GM21367 (cell line): ENCODE results near the gene MCF2L.
"Not testable (repeated sequence)": the region's sequence is repeated elsewhere in the genome, so short reads cannot be mapped to it uniquely, and the experiment has no call there.

Source experiments
- ATAC-seq: cut with Tn5 transposase; IDR thresholded peaks from one replicate; pipeline ENCODE4 v1.9.1; 2021; ENCODE audit not compliant: unreplicated experiment

MCF2L gene

DNA sequence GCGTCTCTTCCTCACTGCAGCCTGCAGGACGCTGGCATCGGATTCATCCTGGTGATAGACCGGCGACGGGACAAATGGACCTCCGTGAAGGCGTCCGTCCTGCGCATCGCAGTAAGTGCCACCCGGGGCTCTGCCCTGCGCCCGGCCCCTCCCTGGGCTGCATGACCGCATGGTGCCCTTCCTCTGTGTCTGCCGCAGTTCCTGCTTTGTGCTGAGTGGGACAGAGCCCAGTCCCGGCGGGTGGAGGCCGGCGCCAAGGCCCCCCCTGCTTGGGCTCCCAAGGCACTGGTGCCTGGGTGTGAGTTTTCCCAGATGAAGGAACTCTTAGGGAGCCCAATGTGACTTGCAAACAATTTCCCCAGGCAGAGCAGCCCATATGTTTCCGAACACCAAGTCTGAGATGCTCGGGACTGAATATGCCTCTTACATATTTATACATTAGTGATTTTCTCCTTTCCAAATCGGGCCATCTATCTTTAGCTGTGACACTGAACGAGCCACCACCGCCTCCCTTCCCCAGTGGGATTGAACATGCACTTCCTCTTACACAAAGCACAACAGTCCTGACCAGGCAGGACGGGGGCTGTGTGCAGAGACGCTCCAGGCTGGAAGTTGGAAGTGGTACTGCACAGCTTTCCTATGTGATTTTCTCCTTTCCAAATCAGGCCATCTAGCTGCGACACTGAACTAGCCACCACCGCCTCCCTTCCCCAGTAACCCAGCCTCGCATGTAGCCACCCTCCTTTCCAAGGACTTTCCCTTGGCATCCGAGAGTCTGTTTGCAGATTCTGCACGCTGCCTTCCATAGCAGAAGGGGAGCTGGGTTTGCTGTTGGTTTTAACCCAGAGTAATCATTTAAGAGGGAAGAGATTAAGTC lies 76.5 kb downstream of the MCF2L start:
- ATAC-seq: no peak

DNA sequence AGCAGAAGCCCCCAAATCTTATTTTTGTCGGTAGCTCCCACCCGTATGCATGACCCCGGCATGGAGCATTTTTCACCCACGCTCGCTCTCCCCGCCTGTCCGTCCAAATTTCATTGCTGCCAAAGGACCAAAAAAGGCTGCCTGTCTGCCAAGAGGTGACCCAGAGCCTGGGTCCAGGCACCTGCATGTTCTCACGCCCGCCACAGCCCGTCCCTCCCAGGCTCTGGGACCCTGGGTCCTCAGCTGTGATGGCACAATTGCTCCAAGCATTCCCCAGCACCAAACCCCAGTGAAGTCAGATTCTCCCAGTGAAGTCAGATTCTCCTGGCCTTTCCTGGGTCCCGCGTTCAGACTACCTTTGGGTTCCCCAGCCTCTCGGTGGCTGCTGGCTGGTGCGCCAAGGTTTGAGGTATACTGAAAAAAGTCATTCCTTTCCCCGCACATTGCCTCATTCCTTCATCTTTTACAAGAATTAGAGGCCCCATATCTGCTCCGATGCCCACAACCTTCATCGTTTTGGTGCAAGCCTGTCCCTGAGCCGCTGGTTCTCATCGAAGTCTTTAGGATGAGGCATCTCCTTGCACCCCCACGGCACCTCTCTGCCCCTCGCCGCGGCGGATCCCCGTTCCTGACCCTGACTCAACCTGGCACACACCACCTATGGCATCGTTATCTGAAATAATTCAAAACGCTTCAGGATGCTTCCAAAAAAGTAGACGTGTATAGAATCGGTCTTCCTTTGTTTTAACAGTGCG lies 77.3 kb downstream of the MCF2L start:
- ATAC-seq: no peak

DNA sequence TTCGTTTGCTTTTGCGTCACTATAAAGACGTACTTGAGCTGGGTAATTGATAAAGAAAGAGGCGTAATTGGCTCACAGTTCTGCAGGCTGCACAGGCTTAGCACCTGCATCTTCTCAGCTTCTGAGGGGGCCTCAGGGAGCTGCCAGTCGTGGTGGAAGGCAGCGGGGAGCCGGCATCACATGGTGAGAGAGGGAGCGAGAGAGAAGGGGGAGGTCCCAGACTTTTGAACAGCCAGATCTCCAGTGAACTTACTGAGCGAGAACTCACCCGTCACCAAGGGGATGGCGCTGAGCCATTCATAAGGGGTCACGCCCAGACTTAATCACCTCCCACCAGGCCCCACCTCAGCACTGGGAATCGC lies 77.8 kb downstream of the MCF2L start:
- ATAC-seq: no peak

DNA sequence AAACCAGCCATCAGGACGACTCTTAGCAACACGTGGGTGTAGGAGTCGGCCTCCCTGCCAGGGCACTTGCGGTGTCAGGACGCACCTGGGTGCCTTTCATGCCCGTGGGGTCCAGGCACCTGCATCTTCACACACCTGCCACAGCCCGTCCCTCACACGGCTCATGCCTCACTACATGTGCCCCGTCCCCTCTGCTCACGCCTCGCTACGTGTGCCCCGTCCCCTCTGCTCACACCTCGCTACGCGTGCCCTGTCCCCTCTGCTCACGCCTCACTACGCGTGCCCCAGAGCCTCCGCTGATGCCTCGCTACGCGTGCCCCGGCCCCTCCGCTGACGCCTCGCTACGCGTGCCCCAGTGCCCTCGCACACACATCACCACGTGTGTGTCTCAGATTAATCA lies 78.6 kb downstream of the MCF2L start:
- no peak for ATAC-seq

DNA sequence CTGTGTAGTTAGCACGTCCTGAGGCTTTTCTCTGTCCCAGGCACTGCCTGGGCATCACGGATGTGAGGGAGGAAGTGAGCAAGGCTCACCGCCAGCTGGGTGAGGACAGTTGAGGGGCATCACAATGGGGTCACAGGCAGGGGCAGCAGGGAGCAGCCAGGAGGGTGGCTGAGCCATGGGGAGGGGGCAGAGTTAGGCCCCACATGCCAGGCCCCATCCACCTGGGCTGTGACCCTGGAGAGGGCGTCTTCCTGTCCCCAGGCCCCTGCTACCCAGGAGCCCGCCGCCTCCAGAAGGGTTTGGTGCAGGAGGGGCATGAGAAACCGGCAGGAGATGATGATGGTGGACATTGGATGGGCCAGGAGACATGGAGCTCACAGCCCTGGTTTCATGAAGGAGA lies 79.8 kb downstream of the MCF2L start:
- no peak for ATAC-seq

DNA sequence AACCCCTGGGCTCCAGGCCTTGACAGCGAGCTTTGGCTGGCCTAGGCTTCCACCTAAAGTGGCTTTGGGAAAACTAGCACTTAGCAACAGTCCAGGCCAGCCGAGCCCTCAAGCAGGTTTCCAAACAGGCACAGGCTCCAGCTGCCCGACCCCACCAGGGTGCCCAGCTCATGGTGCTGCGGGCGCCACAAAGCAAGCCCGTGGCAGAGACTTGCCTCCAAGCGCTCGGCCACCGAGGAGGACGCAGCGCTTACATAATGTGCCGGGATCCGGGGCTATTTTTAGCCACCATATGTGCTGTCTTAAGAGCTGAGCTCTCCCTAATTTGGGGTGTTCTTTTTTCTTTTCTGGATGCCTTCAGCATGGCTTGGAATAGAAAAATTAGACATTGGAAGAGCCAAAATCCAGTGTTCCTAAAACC lies 80.5 kb downstream of the MCF2L start:
- ATAC-seq: no peak

DNA sequence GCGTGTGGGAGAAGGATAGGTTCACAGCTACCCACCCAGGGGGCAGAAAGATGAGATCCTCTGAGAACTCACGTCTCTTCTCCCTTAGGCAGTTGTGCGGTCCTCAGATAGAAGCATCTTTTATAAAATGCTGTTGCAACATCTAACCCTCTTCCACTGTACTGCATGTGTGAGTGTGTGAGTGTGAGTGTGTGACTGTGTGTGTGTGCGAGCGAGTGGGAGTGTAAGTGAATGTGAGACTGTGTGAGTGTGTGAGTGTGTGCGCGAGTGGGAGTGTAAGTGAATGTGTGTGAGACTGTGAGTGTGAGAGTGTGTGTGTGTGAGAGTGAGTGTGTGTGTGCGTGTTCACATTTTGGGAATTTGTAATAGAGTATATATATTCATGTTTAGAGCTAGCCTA lies 81.0 kb downstream of the MCF2L start:
- no peak for ATAC-seq

DNA sequence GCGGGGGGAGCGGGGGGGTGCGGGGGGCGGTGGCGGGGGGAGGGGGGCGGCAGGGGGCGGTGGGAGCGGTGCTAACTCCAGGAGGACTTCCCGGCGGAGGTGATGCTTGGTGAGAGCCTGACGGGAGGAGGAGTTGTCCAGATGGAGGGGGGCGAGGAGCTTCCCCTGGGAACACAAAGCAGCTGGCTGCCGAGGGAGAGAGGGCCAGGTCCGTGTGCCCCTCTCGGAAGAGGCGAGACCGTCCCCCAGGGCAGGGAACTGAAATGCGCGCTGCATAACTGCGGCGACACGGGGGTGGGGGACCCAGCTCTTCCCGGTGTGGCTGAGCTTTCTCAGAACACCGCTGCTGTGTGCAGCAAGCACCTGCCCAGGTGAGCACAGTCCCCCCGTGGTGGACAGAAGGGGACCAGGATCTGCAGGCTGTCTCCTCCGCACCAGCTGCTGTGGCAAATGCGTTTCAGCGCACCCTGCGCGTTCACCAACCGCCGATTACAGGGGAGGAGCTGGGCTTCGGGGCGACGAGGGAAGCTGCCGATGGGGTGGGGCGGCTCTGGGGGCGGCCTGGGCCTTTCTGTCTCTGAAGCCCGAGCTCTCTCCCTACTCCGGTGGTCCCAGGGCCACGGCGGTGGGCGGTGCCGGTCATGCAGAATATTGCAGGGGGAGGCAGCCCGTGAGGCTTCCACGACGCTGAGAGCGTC lies 81.9 kb downstream of the MCF2L start:
- no peak for ATAC-seq

DNA sequence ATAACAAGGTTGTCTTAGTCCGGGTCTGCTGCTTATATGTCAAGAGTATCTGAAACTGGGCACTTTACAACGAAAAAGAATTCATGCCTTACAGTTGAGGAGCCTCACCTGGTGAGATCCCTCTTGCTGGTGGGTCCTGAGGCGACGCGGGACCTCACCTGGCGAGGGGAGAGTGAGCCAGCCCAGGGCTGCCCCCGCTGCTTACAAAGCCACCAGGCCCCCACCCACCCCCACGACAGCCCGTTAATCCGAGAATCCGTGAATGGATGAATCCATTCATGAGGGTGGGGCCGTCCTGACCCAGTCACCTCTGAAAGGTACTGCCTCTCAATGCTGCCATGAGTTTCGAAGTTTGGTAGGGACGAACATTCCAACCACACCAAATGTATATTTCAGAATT lies 82.6 kb downstream of the MCF2L start:
- no peak for ATAC-seq

DNA sequence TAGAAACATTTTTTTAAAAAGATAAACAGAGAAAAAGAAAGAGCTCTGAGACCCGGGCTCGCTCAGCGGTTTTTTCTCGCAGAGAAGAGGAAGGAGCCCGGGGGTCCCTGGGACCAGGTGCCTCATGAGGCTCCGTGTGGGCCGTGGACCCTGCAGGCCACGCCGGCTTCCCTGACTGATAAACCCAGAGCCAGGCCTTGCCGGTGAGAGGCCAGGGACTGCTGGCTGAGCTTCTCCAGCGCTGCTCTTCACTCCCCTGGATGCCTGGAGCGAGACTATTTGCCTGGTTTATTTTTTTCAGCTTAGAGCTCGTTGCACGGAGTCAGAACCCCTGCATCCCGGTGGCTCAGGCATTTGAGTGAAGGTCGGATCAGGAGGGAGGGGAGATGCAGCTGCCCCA lies 83.2 kb downstream of the MCF2L start:
- no peak for ATAC-seq

DNA sequence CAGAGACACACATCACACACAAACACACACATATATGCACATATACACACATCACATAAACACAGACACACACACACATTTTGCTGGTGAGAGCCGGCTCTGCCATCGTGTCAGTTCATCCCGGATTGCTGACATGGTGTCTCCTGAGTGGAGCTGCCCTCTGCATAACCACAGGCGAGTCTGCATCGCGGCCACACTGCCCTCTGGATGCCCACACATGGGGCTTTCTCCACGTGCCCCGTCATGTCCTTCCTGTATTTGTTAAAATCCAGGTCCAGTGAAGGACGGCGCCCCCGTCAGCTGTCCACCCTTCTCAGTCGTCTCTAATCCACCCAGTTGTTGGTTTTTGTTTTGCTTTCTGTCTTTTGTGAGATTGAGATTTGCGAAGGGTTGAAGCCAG lies 84.0 kb downstream of the MCF2L start:
- no peak for ATAC-seq

DNA sequence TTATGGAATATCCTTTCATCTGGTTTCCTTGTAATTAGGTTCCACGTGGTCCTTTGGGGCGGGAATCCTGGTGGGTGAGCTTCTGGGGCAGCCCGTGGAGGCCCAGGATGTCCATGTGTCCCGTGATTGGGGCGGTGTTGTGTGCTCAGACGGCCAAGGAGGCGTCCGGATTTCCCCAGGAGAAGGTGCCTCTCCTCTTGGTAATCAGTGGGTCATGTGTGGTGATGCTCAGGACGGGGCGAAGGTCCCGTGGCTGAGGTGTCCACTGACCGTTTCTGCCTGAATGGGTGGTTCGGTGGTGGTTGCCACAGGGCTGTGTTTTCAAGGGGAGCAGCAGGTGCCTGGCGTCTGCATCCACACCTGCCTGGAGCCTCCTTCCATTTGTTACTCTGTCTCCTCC lies 84.4 kb downstream of the MCF2L start:
- ATAC-seq: no peak

DNA sequence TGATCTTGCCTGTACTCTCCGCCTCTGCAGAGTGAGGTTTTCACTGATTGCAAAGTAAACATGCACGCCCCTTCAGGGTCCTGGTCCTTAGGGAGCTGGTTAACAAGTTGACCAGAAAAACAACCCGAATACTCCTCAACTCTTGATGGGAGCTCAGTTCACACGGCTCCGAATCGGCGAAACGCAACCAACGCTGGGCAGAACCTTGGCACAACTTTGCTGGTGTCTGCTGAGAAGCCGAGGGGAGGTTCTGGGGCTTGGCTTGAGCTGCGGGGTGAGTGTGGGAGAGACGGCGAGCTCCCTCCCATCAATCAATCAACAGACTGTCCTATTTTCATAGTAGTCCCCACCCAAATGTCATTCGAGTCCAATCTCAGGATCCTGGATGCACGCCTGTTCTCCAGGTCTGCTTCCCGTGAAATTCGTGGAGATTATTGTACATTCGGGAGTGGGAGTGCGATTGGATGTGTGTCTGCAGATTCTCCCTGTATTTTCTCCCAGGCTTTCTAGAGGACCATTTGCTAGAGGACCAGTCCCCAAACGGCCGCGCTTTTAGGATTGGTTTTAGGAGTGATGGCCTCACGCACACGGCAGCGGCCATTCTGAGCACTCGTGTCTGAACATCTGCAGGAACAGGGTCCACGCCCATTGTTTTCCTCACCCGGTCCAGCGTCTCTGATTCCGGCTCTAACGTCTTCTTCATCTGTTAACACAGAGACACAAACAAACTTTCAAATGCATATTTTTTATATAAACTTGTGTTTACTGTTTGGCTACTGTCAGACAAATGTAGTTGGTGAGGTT lies 85.0 kb downstream of the MCF2L start:
- ATAC-seq: no peak

DNA sequence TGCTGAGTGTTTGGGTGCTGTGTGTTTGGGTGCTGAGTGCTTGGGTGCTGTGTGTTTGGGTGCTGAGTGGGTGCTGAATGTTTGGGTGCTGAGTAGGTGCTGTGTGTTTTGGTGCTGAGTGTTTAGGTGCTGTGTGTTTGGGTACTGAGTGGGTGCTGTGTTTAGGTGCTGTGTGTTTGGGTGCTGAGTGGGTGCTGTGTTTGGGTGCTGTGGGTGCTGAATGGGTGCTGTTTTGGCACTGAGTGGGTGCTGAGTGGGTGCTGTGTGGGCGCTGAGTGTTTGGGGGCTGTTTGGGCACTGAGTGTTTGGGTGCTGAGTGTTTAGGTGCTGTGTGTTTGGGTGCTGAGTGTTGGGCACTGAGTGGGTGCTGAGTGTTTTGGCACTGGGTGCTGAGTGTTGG lies 88.1 kb downstream of the MCF2L start:
- no peak for ATAC-seq

DNA sequence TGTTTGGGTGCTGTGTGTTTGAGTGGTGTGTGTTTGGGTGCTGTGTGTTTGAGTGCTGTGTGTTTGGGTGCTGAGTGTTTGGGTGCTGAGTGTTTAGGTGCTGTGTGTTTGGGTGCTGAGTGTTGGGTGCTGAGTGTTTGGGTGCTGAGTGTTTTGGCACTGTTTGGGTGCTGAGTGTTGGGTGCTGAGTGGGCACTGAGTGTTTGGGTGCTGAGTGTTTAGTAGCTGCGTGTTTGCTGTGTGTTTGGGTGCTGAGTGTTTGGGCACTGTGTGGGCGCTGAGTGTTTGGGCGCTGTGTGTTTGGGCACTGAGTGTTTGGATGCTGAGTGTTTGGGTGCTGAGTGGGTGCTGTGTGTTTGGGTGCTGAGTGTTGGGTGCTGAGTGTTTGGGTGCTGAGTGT lies 88.5 kb downstream of the MCF2L start:
- ATAC-seq: not testable (repeated sequence)

DNA sequence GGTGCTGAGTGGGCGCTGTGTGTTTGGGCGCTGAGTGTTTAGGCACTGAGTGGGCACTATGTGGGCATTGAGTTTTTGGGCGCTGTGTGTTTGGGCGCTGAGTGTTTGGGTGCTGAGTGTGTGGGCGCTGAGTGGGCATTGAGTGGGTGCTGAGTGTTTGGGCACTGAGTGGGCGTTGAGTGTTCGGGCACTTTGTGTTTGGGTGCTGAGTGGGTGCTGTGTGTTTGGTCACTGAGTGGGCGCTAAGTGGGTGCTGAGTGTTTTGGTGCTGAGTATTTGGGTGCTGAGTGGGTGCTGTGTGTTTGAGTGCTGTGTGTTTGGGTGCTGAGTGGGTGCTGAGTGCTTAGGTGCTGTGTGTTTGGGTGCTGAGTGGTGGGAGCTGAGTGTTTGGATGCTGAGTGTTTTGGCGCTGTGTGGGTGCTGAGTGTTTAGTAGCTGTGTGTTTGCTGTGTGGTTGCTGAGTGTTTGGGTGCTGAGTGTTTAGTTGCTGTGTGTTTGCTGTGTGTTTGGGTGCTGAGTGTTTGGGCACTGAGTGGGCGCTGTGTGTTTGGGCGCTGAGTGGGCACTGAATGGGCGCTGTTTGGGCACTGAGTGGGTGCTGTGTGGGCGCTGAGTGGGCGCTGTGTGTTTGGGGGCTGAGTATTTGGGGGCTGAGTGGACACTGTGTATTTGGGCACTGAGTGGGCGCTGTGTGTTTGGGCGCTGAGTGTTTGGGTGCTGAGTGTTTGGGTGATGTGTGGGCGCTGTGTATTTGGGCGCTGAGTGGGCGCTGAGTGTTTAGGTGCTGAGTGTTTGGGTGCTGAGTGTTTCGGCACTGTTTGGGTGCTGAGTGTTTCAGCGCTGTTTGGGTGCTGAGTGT lies 89.3 kb downstream of the MCF2L start:
- no peak for ATAC-seq

DNA sequence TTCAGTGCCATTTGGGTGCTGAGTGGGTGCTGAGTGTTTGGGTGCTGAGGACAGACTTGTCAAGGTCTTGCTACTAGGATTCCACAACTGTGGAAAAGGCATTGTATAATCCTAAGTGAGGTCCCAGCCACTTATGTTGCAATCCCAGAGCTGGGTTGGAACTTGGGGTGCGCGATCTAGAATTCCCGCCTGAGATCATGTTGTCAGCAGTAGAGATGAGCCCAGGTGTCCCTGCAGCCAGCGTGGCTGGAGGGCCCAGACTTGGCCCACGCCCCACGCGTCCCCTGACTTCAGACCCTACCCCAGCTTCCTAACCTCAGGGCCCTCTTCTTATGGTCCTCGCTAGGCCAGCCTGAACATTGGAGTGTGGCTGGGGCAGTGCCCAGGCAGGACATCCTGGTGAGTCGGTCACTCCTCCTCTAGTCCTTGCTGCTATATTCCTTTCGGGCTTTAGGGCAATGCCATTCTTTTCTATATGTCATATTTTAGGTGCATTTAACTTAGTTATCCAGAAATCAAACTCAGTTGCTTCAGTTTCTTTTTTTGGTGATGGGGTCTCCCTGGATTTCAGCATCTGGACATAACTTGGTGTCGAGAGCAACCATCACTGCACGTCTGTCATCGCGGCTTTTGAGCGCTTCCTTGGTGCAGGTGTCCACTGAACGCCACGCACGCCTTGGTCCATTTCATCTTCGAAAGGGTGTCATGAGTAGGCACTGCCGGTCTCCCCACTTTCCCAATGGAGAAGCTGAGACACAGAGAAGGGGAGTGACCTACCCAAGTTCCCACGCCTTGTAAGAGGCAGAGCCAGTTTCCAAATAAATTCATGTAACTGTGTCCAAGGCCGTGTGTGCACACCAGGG lies 90.2 kb downstream of the MCF2L start:
- no peak for ATAC-seq

DNA sequence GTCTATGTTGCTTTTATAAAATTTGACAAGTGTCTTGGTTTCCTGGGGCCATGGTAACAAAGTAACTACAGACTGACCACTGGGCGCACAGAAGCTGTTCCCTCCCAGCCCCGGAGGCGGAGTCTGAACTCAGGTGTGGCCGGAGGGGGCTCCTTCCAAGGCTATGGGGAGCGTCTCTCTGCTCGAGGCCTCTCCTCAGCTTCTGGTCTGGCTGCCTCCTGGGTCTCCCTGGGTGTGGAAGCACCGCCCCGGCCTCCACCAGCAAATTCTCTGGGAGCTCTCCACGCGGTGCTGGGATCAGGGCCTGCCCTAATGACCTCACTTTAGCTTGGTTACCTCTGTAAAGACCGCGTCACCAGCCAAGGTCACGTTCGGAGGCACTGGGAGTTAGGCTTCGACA lies 90.9 kb downstream of the MCF2L start:
- ATAC-seq: no peak

DNA sequence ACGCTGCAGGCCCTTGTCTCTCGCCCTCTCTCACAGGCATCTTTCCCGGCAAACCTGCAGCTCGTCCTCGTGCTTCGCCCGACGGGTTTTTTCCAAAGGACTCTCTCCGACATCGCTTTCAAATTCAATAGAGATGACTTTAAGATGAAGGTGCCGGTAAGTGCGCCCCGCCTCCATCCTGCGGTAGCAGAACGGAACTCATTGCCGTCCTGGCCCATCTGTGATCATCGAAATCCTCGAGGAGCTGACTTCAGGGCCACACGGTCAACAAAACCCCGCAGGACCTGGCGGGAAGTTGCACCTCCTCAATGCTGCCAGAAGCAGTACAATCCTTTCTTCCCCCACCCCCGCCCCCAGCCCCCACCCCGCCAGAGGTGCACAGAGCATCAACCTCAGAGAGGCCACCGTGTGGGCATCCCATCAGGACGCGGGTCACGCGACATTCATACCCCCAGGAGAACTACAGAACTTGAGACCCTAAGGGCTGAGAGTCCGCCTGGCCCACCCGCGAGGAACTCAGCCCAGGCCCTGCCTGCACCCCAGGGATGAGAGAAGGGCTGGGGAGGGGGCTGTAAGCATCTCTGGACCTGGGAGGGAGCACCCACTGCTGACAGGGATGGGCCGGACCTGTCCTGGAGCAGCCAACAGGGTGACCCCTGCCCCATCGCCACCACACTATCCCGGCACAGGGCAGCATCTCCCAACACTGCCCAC lies 91.7 kb downstream of the MCF2L start:
- ATAC-seq: no peak
